Kidney epithelial cell (primary cell): ENCODE measurements around the gene RBMX. TPM values are rescaled to one million over a fixed set of nuclear protein-coding genes. Genes with fewer than 3 reads are reported as not detected.

Experiments used
- DNase-seq: peaks from one replicate; pipeline ENCODE4 v3.0.0-alpha.2; 2010; ENCODE audit warnings: low read depth
- H3K27me3 ChIP-seq: 2 replicates; pipeline ENCODE4 v1.6.0; 2011; ENCODE audit warnings: low read length; ENCODE audit not compliant: control insufficient read depth, insufficient read depth
- H3K36me3 ChIP-seq: 2 replicates; pipeline ENCODE4 v1.5.1; 2011; ENCODE audit warnings: low read length; ENCODE audit not compliant: control insufficient read depth, insufficient read depth
- H3K4me3 ChIP-seq: 2 replicates; pipeline ENCODE4 v1.5.1; 2011; ENCODE audit warnings: low read depth, mild to moderate bottlenecking, control low read depth, low read length
- CTCF ChIP-seq: IDR thresholded peaks from 2 replicates; pipeline ENCODE4 v1.5.1; 2011; ENCODE audit warnings: mild to moderate bottlenecking, moderate library complexity, low read length, control low read depth, inconsistent platforms; ENCODE audit not compliant: insufficient read depth, poor library complexity, severe bottlenecking
- total RNA-seq: library from RNA; depleted of rRNA; stranded (reverse); fragments of >200 nt; gene quantifications from 2 replicates; pipeline ENCODE4 v1.2.3, GENCODE V29; 2015

The RBMX gene
- total RNA-seq, 1 donor from 2014 or later, result 338 TPM

GRCh38 chrX:136867096-136867491, 13.4 kb downstream of the RBMX start:
- DNase-seq, result no peak
- Histone ChIP-seq H3K4me3 (no peak overlapping the region), H3K27me3 (no peaks in the 10 kb centered on the region), H3K36me3 (peaks cover under 1% of the 10 kb centered on the region)
- no peak for TF ChIP-seq CTCF

DNA sequence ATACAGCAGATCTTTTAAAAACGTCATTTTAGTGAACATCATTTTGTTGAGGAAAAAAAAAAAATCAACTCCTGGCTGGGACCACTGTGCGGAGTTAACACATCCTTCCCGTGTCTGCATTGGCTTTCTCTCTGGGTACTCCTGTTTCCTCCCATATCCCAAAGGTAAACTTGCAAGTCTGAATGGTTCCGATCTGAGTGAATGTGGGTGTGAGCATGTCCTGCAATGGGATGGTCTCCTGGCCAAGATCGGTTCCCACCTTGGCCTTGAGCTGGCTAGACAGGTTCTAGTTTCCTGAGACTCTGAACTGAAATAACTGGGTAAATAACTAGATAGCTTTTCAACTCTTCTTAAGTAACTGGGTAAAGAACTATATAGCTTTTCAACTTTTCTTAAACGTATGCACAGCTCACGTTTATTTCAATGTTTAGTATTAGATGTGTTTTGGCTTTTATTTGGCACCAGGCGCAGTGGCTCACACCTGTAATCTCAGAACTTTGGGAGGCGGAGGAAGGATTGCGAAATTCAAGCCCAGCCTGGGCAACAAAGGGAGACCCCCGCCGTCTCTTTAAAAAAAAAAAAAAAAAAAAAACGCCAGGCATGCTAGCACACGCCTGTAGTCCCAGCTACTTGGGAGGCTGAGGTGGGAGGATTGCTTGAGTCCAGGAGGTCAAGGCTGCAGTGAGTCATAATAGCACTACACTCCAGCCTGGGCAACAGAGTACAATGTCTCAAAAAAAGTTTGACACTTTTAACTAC, 14.0 kb downstream of the RBMX start:
- TF ChIP-seq CTCF, result no peak
- no peak overlapping the region for H3K4me3 ChIP-seq
- H3K36me3 ChIP-seq, result peaks cover 1% of the 10 kb centered on the region
- no peak for DNase-seq
- no peaks in the 10 kb centered on the region for H3K27me3 ChIP-seq

- Histone ChIP-seq H3K36me3 (peaks cover 1% of the 10 kb centered on the region), H3K4me3 (no peak overlapping the region), H3K27me3 (no peaks in the 10 kb centered on the region)
- no peak for TF ChIP-seq CTCF
- DNase-seq, result no peak
Observed at GRCh38 chrX:136865270-136866158, 15.0 kb downstream of the RBMX start.

DNA sequence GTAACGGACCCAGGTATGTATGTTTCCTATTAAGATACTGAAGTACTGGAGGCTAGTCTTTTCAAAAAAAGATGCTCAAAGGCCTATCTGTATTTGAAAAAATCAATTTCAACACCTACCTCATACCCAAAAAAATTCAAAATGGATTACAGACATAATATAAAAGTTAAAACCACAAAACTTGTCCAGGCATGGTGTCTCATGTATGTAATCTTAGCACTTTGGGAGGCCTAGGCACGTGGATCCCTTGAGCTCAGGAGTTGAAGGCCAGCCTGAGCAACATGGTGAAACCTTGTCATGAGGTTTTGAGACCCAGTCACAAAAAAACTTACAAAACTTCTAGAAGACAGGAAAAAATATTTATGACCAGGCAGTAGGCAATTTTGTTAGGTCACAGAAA, 16.7 kb downstream of the RBMX start:
- no peak for DNase-seq
- peaks cover 1% of the 10 kb centered on the region for H3K36me3 ChIP-seq
- H3K4me3 ChIP-seq, result no peak overlapping the region
- H3K27me3 ChIP-seq, result no peaks in the 10 kb centered on the region
- no peak for TF ChIP-seq CTCF

DNA sequence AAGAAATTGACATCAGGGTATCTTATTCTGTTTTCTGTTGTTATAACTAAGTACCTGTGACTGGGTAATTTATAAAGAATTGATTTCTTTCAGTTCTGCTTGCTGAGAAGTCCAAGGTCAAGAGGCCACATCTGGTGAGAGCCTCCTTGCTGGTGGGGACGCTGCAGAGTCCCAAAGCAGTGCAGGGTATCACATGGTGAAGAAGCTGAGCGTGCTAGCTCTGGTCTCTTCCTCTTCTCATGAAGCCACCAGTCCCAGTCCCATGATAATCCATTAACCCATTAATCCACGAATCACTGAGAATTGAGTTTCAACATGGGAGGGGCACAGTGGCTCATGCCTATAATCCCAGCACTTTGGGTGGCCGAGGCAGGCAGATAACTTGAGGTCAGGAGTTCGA, 18.0 kb downstream of the RBMX start:
- H3K36me3 ChIP-seq, result peaks cover 1% of the 10 kb centered on the region
- no peak overlapping the region for H3K4me3 ChIP-seq
- no peaks in the 10 kb centered on the region for H3K27me3 ChIP-seq
- no peak for TF ChIP-seq CTCF
- no peak for DNase-seq
